IMR-90 (cell line): ENCODE data around the gene OSBPL3. TPM values are rescaled to one million over a fixed set of nuclear protein-coding genes. Genes with fewer than 3 reads are reported as not detected.

ENCODE experiments used
- ATAC-seq: fragments of 200-7000 bp; cut with Tn5 transposase; 2 replicates; pipeline ENCODE4 v1.9.1; 2020; ENCODE audit warnings: low read depth, mild to moderate bottlenecking, moderate library complexity
- BruUV-seq: library from RNA; stranded (reverse); fragments of 400-500 nt; replicated peaks from 2 replicates; lab custom pipeline; 2021; lab: Mats Ljungman, UMichigan
- CTCF ChIA-PET: fragments of 300-600 bp; formaldehyde crosslinking; extraction: SDS; loops from one replicate; lab custom pipeline; 2021; ENCODE audit warnings: antibody characterized with exemption; lab: Yijun Ruan, JAX
- POLR2A ChIA-PET: fragments of 300-600 bp; sonication (Branson Sonifier 250); formaldehyde crosslinking; loops from one replicate; lab custom pipeline; 2022; ENCODE audit warnings: antibody characterized with exemption; ENCODE audit not compliant: unreplicated experiment; lab: Charles Lee
- DNase-seq: peaks from one replicate; pipeline ENCODE4 v3.0.0; 2013
- H2AFZ ChIP-seq: replicated peaks from 2 replicates; pipeline ENCODE3; 2013; ENCODE audit warnings: low read length, mild to moderate bottlenecking; ENCODE audit not compliant: poor library complexity
- H2AK5ac ChIP-seq: 2 replicates; pipeline ENCODE4 v1.6.1; 2013; ENCODE audit warnings: low read depth, low read length, inconsistent platforms
- H2AK9ac ChIP-seq: replicated peaks from 2 replicates; pipeline ENCODE3; 2013; ENCODE audit warnings: mild to moderate bottlenecking, low read depth, low read length, moderate library complexity; ENCODE audit not compliant: poor library complexity
- H2BK120ac ChIP-seq: 2 replicates; pipeline ENCODE4 v1.6.1; 2013; ENCODE audit warnings: low read depth, low read length, inconsistent platforms
- H2BK15ac ChIP-seq: 3 replicates; pipeline ENCODE4 v1.6.1; 2013; ENCODE audit warnings: low read depth, low read length, inconsistent platforms
- H2BK20ac ChIP-seq: 2 replicates; pipeline ENCODE4 v1.6.1; 2013; ENCODE audit warnings: low read depth, mild to moderate bottlenecking, inconsistent platforms, low read length, moderate library complexity
- H2BK5ac ChIP-seq: 2 replicates; pipeline ENCODE4 v1.6.1; 2013; ENCODE audit warnings: mild to moderate bottlenecking, low read depth, low read length, inconsistent platforms; ENCODE audit not compliant: poor library complexity, severe bottlenecking
- H3K14ac ChIP-seq: replicated peaks from 2 replicates; pipeline ENCODE4 v1.6.1; 2013; ENCODE audit warnings: low read depth, low read length, inconsistent platforms
- H3K18ac ChIP-seq: 2 replicates; pipeline ENCODE4 v1.6.1; 2013; ENCODE audit warnings: low read depth, low read length, control low read depth
- H3K23ac ChIP-seq: 2 replicates; pipeline ENCODE4 v1.6.1; 2013; ENCODE audit warnings: low read depth, low read length, inconsistent platforms
- H3K27ac ChIP-seq: 2 replicates; pipeline ENCODE4 v1.5.1; 2013; ENCODE audit warnings: mild to moderate bottlenecking, control low read depth, low read length; ENCODE audit not compliant: insufficient read depth
- H3K27me3 ChIP-seq: 2 replicates; pipeline ENCODE4 v1.6.1; 2013; ENCODE audit warnings: low read length; ENCODE audit not compliant: control insufficient read depth, insufficient read depth
- H3K36me3 ChIP-seq: 2 replicates; pipeline ENCODE4 v1.6.1; 2013; ENCODE audit warnings: low read length, mixed read lengths; ENCODE audit not compliant: control insufficient read depth, insufficient read depth
- H3K4ac ChIP-seq: 2 replicates; pipeline ENCODE4 v1.6.1; 2013; ENCODE audit warnings: low read depth, low read length, inconsistent platforms
- H3K4me1 ChIP-seq: 2 replicates; pipeline ENCODE4 v1.6.1; 2013; ENCODE audit warnings: low read length, mixed read lengths; ENCODE audit not compliant: control insufficient read depth, insufficient read depth
- H3K4me2 ChIP-seq: 2 replicates; pipeline ENCODE4 v1.6.1; 2013; ENCODE audit warnings: low read depth, mild to moderate bottlenecking, control low read depth, low read length, moderate library complexity
- H3K4me3 ChIP-seq: 2 replicates; pipeline ENCODE4 v1.5.1; 2013; ENCODE audit warnings: low read depth, mild to moderate bottlenecking, control low read depth, low read length, moderate library complexity; ENCODE audit not compliant: insufficient read depth
- H3K56ac ChIP-seq: 2 replicates; pipeline ENCODE4 v1.6.1; 2013; ENCODE audit warnings: low read length, inconsistent platforms; ENCODE audit not compliant: insufficient read depth; ENCODE audit errors: extremely low read depth
- H3K79me1 ChIP-seq, 2 experiments: 2 replicates each; pipeline ENCODE4 v1.6.1; 2013; ENCODE audit warnings: low read length in 2 of 2, inconsistent platforms in 1 of 2, low read depth in 1 of 2
- H3K9ac ChIP-seq: 2 replicates; pipeline ENCODE4 v1.6.1; 2013; ENCODE audit warnings: low read depth, low read length, control low read depth
- H3K9me1 ChIP-seq: 2 replicates; pipeline ENCODE4 v1.6.1; 2013; ENCODE audit warnings: low read length, inconsistent platforms; ENCODE audit not compliant: insufficient read depth
- H3K9me3 ChIP-seq: 2 replicates; pipeline ENCODE4 v1.6.1; 2013; ENCODE audit warnings: low read length; ENCODE audit not compliant: control insufficient read depth, insufficient read depth
- H4K20me1 ChIP-seq: 2 replicates; pipeline ENCODE4 v1.6.1; 2013; ENCODE audit warnings: low read length, inconsistent platforms; ENCODE audit not compliant: insufficient read depth
- H4K5ac ChIP-seq: 2 replicates; pipeline ENCODE4 v1.6.1; 2013; ENCODE audit warnings: mild to moderate bottlenecking, low read depth, low read length, control low read depth
- H4K8ac ChIP-seq, 2 experiments: 2 replicates each; pipeline ENCODE4 v1.6.1; 2013; ENCODE audit warnings: low read depth in 2 of 2, low read length in 2 of 2, control low read depth in 1 of 2, inconsistent platforms in 1 of 2
- H4K91ac ChIP-seq: 2 replicates; pipeline ENCODE4 v1.6.1; 2013; ENCODE audit warnings: low read depth, low read length, inconsistent platforms; ENCODE audit not compliant: insufficient read depth
- CEBPB ChIP-seq: IDR thresholded peaks from 2 replicates; pipeline ENCODE4 v1.6.1; 2012; ENCODE audit warnings: low read depth, low read length, improper control_type of control experiment
- CTCF ChIP-seq: conservative IDR thresholded peaks from 2 replicates; pipeline ENCODE4 v1.5.1; 2012; ENCODE audit warnings: mild to moderate bottlenecking, low read depth, low read length, improper control_type of control experiment
- FOS ChIP-seq: fragments of 150-350 bp; IDR thresholded peaks from 2 replicates; pipeline ENCODE4 v1.6.1; 2016; ENCODE audit warnings: low read depth, low read length
- MXI1 ChIP-seq: IDR thresholded peaks from 2 replicates; pipeline ENCODE4 v1.6.1; 2012; ENCODE audit warnings: low read depth, mild to moderate bottlenecking, low read length, moderate library complexity, borderline replicate concordance
- WGBS, 2 experiments: methylation state at CpG; one replicate each; pipeline versions ENCODE4 v1.1.5 to v1.1.7; 2013; ENCODE audit warnings: missing lambda C conversion rate in 2 of 2; ENCODE audit not compliant: insufficient read length in 1 of 2; ENCODE audit errors: extremely low coverage in 2 of 2; 5-methylcytosine and 5-hydroxymethylcytosine counted together
- dilution Hi-C: fragments of 300-500 bp; cut with HindIII; formaldehyde crosslinking; loops from one replicate; pipeline ENCODE4 v1.14.3; 2018; ENCODE audit warnings: low sequenced_read_pairs; ENCODE audit not compliant: unreplicated experiment
- in situ Hi-C: fragments of 300-500 bp; cut with MboI; formaldehyde crosslinking; loops from 3 replicates; pipeline ENCODE4 v1.14.3; 2019; ENCODE audit warnings: low sequenced_read_pairs, inconsistent platforms, mixed read lengths
- intact Hi-C: fragments of 100-400 bp; cut with micrococcal nuclease; formaldehyde crosslinking; loops from 2 replicates; pipeline ENCODE4 v1.10.0; 2022
- polyA plus RNA-seq, 3 experiments: library from polyadenylated mRNA; depleted of rRNA; stranded (reverse); fragments of >200 nt; gene quantifications; 2 replicates each; pipeline ENCODE4 v1.2.3, GENCODE V29; 2012; ENCODE audit warnings: low replicate concordance in 1 of 3
- total RNA-seq: library from RNA; depleted of rRNA; stranded (reverse); fragments of >200 nt; gene quantifications from 2 replicates; pipeline ENCODE4 v1.2.3, GENCODE V29; 2012

OSBPL3 gene
- total and polyA plus RNA-seq, 2 of the 4 experiments (the other 2 are of a cell fraction): 18.0 to 29.9 TPM

GRCh38 chr7:24917510-24918239, 62.3 kb downstream of the OSBPL3 start (continued):
- TF ChIP-seq CTCF: no peak

GRCh38 chr7:24916463-24917040, 63.4 kb downstream of the OSBPL3 start:
- ATAC-seq (no peak), DNase-seq (no peak)
- no peak overlapping the region for H2AK9ac ChIP-seq
- no peak overlapping the region for H3K4me3 ChIP-seq
- no peak overlapping the region for H4K91ac ChIP-seq
- no peak overlapping the region for H2BK5ac ChIP-seq
- no peaks in the 10 kb centered on the region for H3K27me3 ChIP-seq
- no peak overlapping the region for H4K5ac ChIP-seq
- peaks cover 9% of the 10 kb centered on the region for H3K9me1 ChIP-seq
- H3K18ac ChIP-seq: peak overlapping the region; percentile 7; the same call in 1 of the 2 replicates
- ChIA-PET CTCF (no interaction called here), POLR2A (no interaction called here)
- peaks cover 18% of the 10 kb centered on the region; the same call in 1 of the 2 replicates for H4K20me1 ChIP-seq
- no peaks in the 10 kb centered on the region for H3K36me3 ChIP-seq
- no peak overlapping the region for H3K9ac ChIP-seq
- H3K4ac ChIP-seq: no peak overlapping the region
- H3K79me1 ChIP-seq: peaks cover 56 to 69% of the 10 kb centered on the region in 2 experiments
- H2BK120ac ChIP-seq: no peak overlapping the region
- BruUV-seq: no TSS peak
- H3K4me2 ChIP-seq: no peak overlapping the region
- dilution Hi-C loops: no loop called here
- H3K56ac ChIP-seq: no peak overlapping the region
- TF ChIP-seq CEBPB (no peak), FOS (no peak), MXI1 (no peak)
- no peak overlapping the region for H2BK15ac ChIP-seq
- no peak overlapping the region for H3K14ac ChIP-seq
- H3K9me3 ChIP-seq: no peaks in the 10 kb centered on the region
- no CpG with 5 or more reads among the region's 4 CpGs for WGBS, 2 experiments
- intact Hi-C loops: no loop called here
- H3K23ac ChIP-seq: no peak overlapping the region
- H3K4me1 ChIP-seq: peaks cover 15% of the 10 kb centered on the region
- no peak overlapping the region for H2AK5ac ChIP-seq
- no peak overlapping the region for H4K8ac ChIP-seq
- in situ Hi-C loops: no loop called here
- no peak overlapping the region for H2BK20ac ChIP-seq
- no peak overlapping the region for H2AFZ ChIP-seq
- H3K27ac ChIP-seq: no peak overlapping the region
